DND-41 (cell line): ENCODE data around the gene GJC3.
"Not testable (repeated sequence)": the region's sequence is repeated elsewhere in the genome, so short reads cannot be mapped to it uniquely, and the experiment has no call there.

Experiments used
- ATAC-seq: fragments of 200-7000 bp; cut with Tn5 transposase; 3 replicates; pipeline ENCODE4 v1.9.1; 2021; ENCODE audit warnings: low read depth; ENCODE audit not compliant: insufficient read depth
- DNase-seq: peaks from one replicate; pipeline ENCODE4 v3.0.0-alpha.2; 2020
- H2AFZ ChIP-seq: 2 replicates; pipeline ENCODE4 v1.6.0; 2012; ENCODE audit warnings: low read depth, low read length
- H3K27ac ChIP-seq: 2 replicates; pipeline ENCODE4 v1.5.1; 2012; ENCODE audit warnings: low read length, inconsistent platforms
- H3K27me3 ChIP-seq: fragments of 200-600 bp; sonication (generic); 2 replicates; pipeline ENCODE4 v1.6.0; 2012; ENCODE audit warnings: low read length, mild to moderate bottlenecking, inconsistent platforms; ENCODE audit not compliant: insufficient read depth, poor library complexity
- H3K36me3 ChIP-seq: 2 replicates; pipeline ENCODE4 v1.5.1; 2012; ENCODE audit warnings: low read length, inconsistent platforms; ENCODE audit not compliant: insufficient read depth
- H3K4me1 ChIP-seq: 2 replicates; pipeline ENCODE4 v1.5.1; 2012; ENCODE audit warnings: mild to moderate bottlenecking, low read length; ENCODE audit not compliant: insufficient read depth
- H3K4me2 ChIP-seq: 2 replicates; pipeline ENCODE4 v1.6.0; 2012; ENCODE audit warnings: mild to moderate bottlenecking, moderate library complexity, low read length, inconsistent platforms; ENCODE audit not compliant: insufficient read depth
- H3K4me3 ChIP-seq, 2 experiments: fragments of 200-600 bp in 1 of 2; shearing (Covaris generic) in 1 of 2; 2 replicates each; pipeline ENCODE4 v1.5.1; 2012 to 2016; ENCODE audit warnings: inconsistent platforms in 2 of 2, low read length in 2 of 2, mild to moderate bottlenecking in 2 of 2, low read depth in 1 of 2, moderate library complexity in 1 of 2
- H3K79me2 ChIP-seq: 2 replicates; pipeline ENCODE4 v1.6.0; 2012; ENCODE audit warnings: low read length, inconsistent platforms; ENCODE audit not compliant: insufficient read depth
- H3K9ac ChIP-seq: 2 replicates; pipeline ENCODE4 v1.6.0; 2012; ENCODE audit warnings: low read depth, mild to moderate bottlenecking, inconsistent platforms, low read length, moderate library complexity
- H3K9me3 ChIP-seq: 2 replicates; pipeline ENCODE4 v1.5.1; 2012; ENCODE audit warnings: low read length, moderate library complexity, mild to moderate bottlenecking, inconsistent platforms; ENCODE audit not compliant: insufficient read depth, severe bottlenecking
- H4K20me1 ChIP-seq: 2 replicates; pipeline ENCODE4 v1.6.0; 2012; ENCODE audit warnings: low read length; ENCODE audit not compliant: insufficient read depth
- CTCF ChIP-seq: IDR thresholded peaks from 2 replicates; pipeline ENCODE4 v1.5.1; 2012; ENCODE audit warnings: borderline replicate concordance, low read length, moderate library complexity, mild to moderate bottlenecking; ENCODE audit not compliant: poor library complexity, severe bottlenecking; ENCODE audit errors: extremely low read depth
- EZH2 ChIP-seq: IDR thresholded peaks from 3 replicates; pipeline ENCODE4 v1.6.1; 2012; ENCODE audit warnings: borderline replicate concordance, low read depth, mild to moderate bottlenecking, moderate library complexity, low read length, inconsistent platforms; ENCODE audit not compliant: severe bottlenecking

Gene GJC3

GRCh38 chr7:99969298-99969697 lies 39.9 kb upstream of the GJC3 start:
- H3K27ac ChIP-seq = no peak overlapping the region
- H3K9me3 ChIP-seq = no peaks in the 10 kb centered on the region
- no peak overlapping the region for H3K4me3 ChIP-seq
- H3K79me2 ChIP-seq = no peaks in the 10 kb centered on the region
- no peaks in the 10 kb centered on the region for H3K4me1 ChIP-seq
- H3K4me2 ChIP-seq = no peak overlapping the region
- H3K9ac ChIP-seq = no peak overlapping the region
- peaks cover 6% of the 10 kb centered on the region for H3K27me3 ChIP-seq
- ATAC-seq = no peak
- TF ChIP-seq CTCF (no peak), EZH2 (no peak)
- no peak for DNase-seq
- H4K20me1 ChIP-seq = no peaks in the 10 kb centered on the region
- no peak overlapping the region for H2AFZ ChIP-seq
- no peaks in the 10 kb centered on the region for H3K36me3 ChIP-seq

- DNase-seq (no peak), ATAC-seq (no peak)
- Histone ChIP-seq H2AFZ (no peak overlapping the region), H3K36me3 (no peaks in the 10 kb centered on the region), H3K79me2 (no peaks in the 10 kb centered on the region), H3K27me3 (peaks cover 32% of the 10 kb centered on the region), H3K4me2 (no peak overlapping the region), H3K4me1 (0 out of 2 replicates have a peak, but pooled peaks cover 1% of the 10 kb centered on the region), H3K9ac (no peak overlapping the region), H3K27ac (no peak overlapping the region), H3K4me3 (no peak overlapping the region), H4K20me1 (no peaks in the 10 kb centered on the region), H3K9me3 (no peaks in the 10 kb centered on the region)
- TF ChIP-seq EZH2 (no peak), CTCF (no peak)
Measured at GRCh38 chr7:99958564-99959227, 29.3 kb upstream of the GJC3 start.

DNA sequence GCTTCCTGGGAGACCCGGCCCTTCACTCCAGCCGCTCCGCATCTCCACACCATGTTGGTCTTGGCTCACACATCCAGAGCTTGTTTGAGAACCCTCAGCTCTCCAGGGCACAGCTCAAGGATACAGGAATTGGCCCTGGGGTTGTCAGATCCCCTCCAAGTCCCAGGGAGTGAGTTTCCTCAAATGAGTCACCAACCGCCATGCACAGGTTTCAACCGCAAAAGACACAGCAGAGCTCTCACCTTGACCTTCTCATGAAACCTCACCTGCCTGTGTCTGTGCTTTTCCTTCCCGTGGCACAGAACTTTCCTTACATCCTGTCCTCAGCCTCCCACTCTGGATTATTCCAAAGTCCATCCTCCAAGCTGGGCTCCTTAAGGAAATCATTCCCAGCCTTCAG lies 25.8 kb upstream of the GJC3 start:
- no peak overlapping the region for H3K4me3 ChIP-seq
- H3K9ac ChIP-seq = no peak overlapping the region
- H3K4me1 ChIP-seq = 0 out of 2 replicates have a peak, but pooled peaks cover 4% of the 10 kb centered on the region
- TF ChIP-seq EZH2 (no peak), CTCF (no peak)
- H3K27ac ChIP-seq = no peak overlapping the region
- H3K4me2 ChIP-seq = no peak overlapping the region
- no peak overlapping the region for H2AFZ ChIP-seq
- H3K79me2 ChIP-seq = no peaks in the 10 kb centered on the region
- ATAC-seq = no peak
- no peaks in the 10 kb centered on the region for H3K36me3 ChIP-seq
- H3K9me3 ChIP-seq = no peaks in the 10 kb centered on the region
- no peaks in the 10 kb centered on the region for H4K20me1 ChIP-seq
- H3K27me3 ChIP-seq = peaks cover 29% of the 10 kb centered on the region
- DNase-seq = no peak

- not testable (repeated sequence) for H3K9me3 ChIP-seq, DNase-seq, H3K4me1 ChIP-seq, H2AFZ ChIP-seq, H4K20me1 ChIP-seq, H3K36me3 ChIP-seq, H3K79me2 ChIP-seq, H3K27ac ChIP-seq, H3K9ac ChIP-seq, ATAC-seq, H3K4me2 ChIP-seq, H3K4me3 ChIP-seq
- peaks cover 26% of the 10 kb centered on the region for H3K27me3 ChIP-seq
Measured at GRCh38 chr7:99954643-99955042, 25.2 kb upstream of the GJC3 start.
